ENCODE measurements around the gene SCFD1. TPM values are rescaled to one million over a fixed set of nuclear protein-coding genes. Genes with fewer than 3 reads are reported as not detected.

Gene SCFD1
- total and polyA plus RNA-seq, 4 donors: 24.6 to 82.1 (median 52.6) TPM

- no peak overlapping the region for H3K27ac ChIP-seq (ENCODE audit: low read depth in 1 of 2, low read length in 2 of 2)
- 84% methylated on average over 2 of the region's 2 CpGs for WGBS
- H3K4me3 ChIP-seq (ENCODE audit: low read depth in 1 of 3, low read length in 3 of 3): no peak overlapping the region
- no peaks in the 10 kb centered on the region for H3K4me1 ChIP-seq (ENCODE audit: control insufficient read depth in 4 of 4, insufficient read depth in 4 of 4, low read length in 3 of 4)
- TF ChIP-seq RXRA (IDR thresholded peaks at IDR 0.05) (no peak), HNF4G (IDR thresholded peaks at IDR 0.05) (no peak), EGR1 (IDR thresholded peaks at IDR 0.05; ENCODE audit: low read depth in 2 of 2) (no peak)
- TF ChIP-seq, protein P1, sequence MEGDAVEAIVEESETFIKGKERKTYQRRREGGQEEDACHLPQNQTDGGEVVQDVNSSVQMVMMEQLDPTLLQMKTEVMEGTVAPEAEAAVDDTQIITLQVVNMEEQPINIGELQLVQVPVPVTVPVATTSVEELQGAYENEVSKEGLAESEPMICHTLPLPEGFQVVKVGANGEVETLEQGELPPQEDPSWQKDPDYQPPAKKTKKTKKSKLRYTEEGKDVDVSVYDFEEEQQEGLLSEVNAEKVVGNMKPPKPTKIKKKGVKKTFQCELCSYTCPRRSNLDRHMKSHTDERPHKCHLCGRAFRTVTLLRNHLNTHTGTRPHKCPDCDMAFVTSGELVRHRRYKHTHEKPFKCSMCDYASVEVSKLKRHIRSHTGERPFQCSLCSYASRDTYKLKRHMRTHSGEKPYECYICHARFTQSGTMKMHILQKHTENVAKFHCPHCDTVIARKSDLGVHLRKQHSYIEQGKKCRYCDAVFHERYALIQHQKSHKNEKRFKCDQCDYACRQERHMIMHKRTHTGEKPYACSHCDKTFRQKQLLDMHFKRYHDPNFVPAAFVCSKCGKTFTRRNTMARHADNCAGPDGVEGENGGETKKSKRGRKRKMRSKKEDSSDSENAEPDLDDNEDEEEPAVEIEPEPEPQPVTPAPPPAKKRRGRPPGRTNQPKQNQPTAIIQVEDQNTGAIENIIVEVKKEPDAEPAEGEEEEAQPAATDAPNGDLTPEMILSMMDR (IDR thresholded peaks at IDR 0.05; ENCODE audit: low read depth, low read length, missing input control): no peak
- no peaks in the 10 kb centered on the region for H3K36me3 ChIP-seq (ENCODE audit: control insufficient read depth in 4 of 4, insufficient read depth in 3 of 4, low read depth in 1 of 4, low read length in 3 of 4)
- H3K27me3 ChIP-seq (ENCODE audit: control insufficient read depth in 4 of 4, insufficient read depth in 4 of 4, low read length in 3 of 4): no peaks in the 10 kb centered on the region
- DNase-seq (ENCODE audit: low spot score): no peak
- no peaks in the 10 kb centered on the region for H3K9me3 ChIP-seq (ENCODE audit: control insufficient read depth in 4 of 4, low read length in 3 of 4)
- H3K9ac ChIP-seq (ENCODE audit: low read depth in 1 of 2, low read length in 2 of 2): no peak overlapping the region
These were observed 126.2 kb downstream of the SCFD1 start for GRCh38 chr14:30748343-30748742.

DNA sequence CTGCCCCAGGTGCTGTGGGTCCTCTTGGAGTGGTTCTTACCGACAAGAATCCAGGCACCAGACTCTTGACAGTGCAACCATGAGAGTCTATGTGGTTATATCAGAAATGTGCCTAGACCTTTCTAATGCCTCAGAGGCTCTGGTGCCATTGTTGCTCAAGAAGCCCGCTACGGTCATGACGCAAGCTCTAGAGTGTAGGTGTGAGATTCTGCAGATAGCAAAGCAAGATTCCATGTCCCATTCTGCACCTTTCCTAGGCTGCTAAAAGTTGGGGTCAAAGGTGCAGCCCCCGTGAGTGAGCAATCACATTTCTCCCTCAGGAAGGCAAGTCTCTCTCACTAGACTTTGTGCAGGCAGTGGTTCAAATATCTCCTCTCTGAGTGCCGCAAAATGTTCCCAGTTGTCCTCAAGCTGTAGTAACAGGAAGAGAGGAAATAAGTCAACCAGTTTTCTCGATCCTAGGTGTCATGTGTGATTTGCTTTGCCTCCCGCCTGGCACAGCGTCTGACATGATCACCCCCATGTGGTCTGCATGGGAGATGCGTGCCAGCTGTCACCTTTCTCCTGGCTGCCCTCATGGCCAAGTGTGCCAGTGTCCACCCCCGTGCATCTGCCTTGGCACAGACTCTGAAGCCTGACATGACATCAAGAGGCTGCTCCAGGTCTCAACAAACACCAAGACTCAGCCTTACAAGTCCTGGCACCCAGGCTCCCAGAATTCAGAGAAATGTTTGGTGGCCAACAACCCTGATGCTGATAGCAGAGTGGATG, 129.7 kb downstream of the SCFD1 start:
- Histone ChIP-seq H3K27ac (ENCODE audit: low read depth in 1 of 2, low read length in 2 of 2) (no peak overlapping the region), H3K27me3 (ENCODE audit: control insufficient read depth in 4 of 4, insufficient read depth in 4 of 4, low read length in 3 of 4) (no peaks in the 10 kb centered on the region), H3K4me1 (ENCODE audit: control insufficient read depth in 4 of 4, insufficient read depth in 4 of 4, low read length in 3 of 4) (no peaks in the 10 kb centered on the region), H3K4me3 (ENCODE audit: low read depth in 1 of 3, low read length in 3 of 3) (no peak overlapping the region), H3K36me3 (ENCODE audit: control insufficient read depth in 4 of 4, insufficient read depth in 3 of 4, low read depth in 1 of 4, low read length in 3 of 4) (no peaks in the 10 kb centered on the region), H3K9me3 (ENCODE audit: control insufficient read depth in 4 of 4, low read length in 3 of 4) (no peaks in the 10 kb centered on the region), H3K9ac (ENCODE audit: low read depth in 1 of 2, low read length in 2 of 2) (no peak overlapping the region)
- TF ChIP-seq SP1 (IDR thresholded peaks at IDR 0.05) (no peak), RAD21 (IDR thresholded peaks at IDR 0.05) (no peak), TAF1 (conservative IDR thresholded peaks at IDR 0.05) (no peak), REST (IDR thresholded peaks at IDR 0.05) (no peak), FOXA2 (IDR thresholded peaks at IDR 0.05) (no peak), FOXA1 (IDR thresholded peaks at IDR 0.05) (no peak), HNF4G (IDR thresholded peaks at IDR 0.05) (no peak), HNF4A (conservative IDR thresholded peaks at IDR 0.05) (no peak), JUND (IDR thresholded peaks at IDR 0.05) (no peak), YY1 (IDR thresholded peaks at IDR 0.05) (no peak), GABPA (IDR thresholded peaks at IDR 0.05 in 1 of 2, conservative IDR thresholded peaks at IDR 0.05 in 1 of 2) (no peak), NR2F2 (IDR thresholded peaks at IDR 0.05) (no peak), RXRA (IDR thresholded peaks at IDR 0.05) (no peak), EGR1 (IDR thresholded peaks at IDR 0.05; ENCODE audit: low read depth in 2 of 2) (no peak)
- TF ChIP-seq, protein P1 (IDR thresholded peaks at IDR 0.05; ENCODE audit: low read depth, low read length, missing input control): no peak
- TF ChIP-seq, protein P2, sequence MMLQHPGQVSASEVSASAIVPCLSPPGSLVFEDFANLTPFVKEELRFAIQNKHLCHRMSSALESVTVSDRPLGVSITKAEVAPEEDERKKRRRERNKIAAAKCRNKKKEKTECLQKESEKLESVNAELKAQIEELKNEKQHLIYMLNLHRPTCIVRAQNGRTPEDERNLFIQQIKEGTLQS (IDR thresholded peaks at IDR 0.05): no peak
- TF ChIP-seq, protein P3, sequence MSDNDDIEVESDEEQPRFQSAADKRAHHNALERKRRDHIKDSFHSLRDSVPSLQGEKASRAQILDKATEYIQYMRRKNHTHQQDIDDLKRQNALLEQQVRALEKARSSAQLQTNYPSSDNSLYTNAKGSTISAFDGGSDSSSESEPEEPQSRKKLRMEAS (IDR thresholded peaks at IDR 0.05): no peak
- TF ChIP-seq, protein P4, sequence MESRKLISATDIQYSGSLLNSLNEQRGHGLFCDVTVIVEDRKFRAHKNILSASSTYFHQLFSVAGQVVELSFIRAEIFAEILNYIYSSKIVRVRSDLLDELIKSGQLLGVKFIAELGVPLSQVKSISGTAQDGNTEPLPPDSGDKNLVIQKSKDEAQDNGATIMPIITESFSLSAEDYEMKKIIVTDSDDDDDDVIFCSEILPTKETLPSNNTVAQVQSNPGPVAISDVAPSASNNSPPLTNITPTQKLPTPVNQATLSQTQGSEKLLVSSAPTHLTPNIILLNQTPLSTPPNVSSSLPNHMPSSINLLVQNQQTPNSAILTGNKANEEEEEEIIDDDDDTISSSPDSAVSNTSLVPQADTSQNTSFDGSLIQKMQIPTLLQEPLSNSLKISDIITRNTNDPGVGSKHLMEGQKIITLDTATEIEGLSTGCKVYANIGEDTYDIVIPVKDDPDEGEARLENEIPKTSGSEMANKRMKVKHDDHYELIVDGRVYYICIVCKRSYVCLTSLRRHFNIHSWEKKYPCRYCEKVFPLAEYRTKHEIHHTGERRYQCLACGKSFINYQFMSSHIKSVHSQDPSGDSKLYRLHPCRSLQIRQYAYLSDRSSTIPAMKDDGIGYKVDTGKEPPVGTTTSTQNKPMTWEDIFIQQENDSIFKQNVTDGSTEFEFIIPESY (IDR thresholded peaks at IDR 0.05): no peak
- 75% methylated on average over 11 of the region's 11 CpGs for WGBS
- no peak for DNase-seq (ENCODE audit: low spot score)
